Activated naive CD4-positive, alpha-beta T cell treated with anti-CD3 and anti-CD28 coated beads, Interleukin-2, amount 50 U/mL, for 24 hours (primary cell): ENCODE measurements around the gene SMG9.

Experiments
- H3K27ac Mint-ChIP-seq: one replicate; pipeline ENCODE4 v1.8.0; 2021; ENCODE audit warnings: mild to moderate bottlenecking, mixed read lengths
- H3K27me3 Mint-ChIP-seq: one replicate; pipeline ENCODE4 v1.8.0; 2021; ENCODE audit warnings: mixed read lengths
- H3K36me3 Mint-ChIP-seq: one replicate; pipeline ENCODE4 v1.8.0; 2021; ENCODE audit warnings: mixed read lengths
- H3K4me1 Mint-ChIP-seq: one replicate; pipeline ENCODE4 v1.8.0; 2021; ENCODE audit warnings: mixed read lengths
- H3K4me3 Mint-ChIP-seq: one replicate; pipeline ENCODE4 v1.8.0; 2021; ENCODE audit warnings: mild to moderate bottlenecking, mixed read lengths
- H3K9me3 Mint-ChIP-seq: one replicate; pipeline ENCODE4 v1.8.0; 2021; ENCODE audit warnings: mixed read lengths

Gene SMG9

GRCh38 chr19:43704002-43704705 is 50.6 kb downstream of the SMG9 start:
- Mint-ChIP-seq H3K27ac (no peak overlapping the region), H3K36me3 (no peaks in the 10 kb centered on the region), H3K4me3 (no peak overlapping the region), H3K27me3 (peaks cover 3% of the 10 kb centered on the region), H3K9me3 (no peaks in the 10 kb centered on the region), H3K4me1 (peaks cover 26% of the 10 kb centered on the region)

- Mint-ChIP-seq H3K36me3 (no peaks in the 10 kb centered on the region), H3K4me3 (peak overlapping the region; percentile 84), H3K4me1 (peaks cover 26% of the 10 kb centered on the region), H3K27ac (peak overlapping the region; percentile 87), H3K27me3 (peaks cover 2% of the 10 kb centered on the region), H3K9me3 (no peaks in the 10 kb centered on the region)
Observed at GRCh38 chr19:43700395-43701000, 54.3 kb downstream of the SMG9 start.

GRCh38 chr19:43699506-43700394 is 55.0 kb downstream of the SMG9 start:
- Mint-ChIP-seq H3K4me1 (peaks cover 26% of the 10 kb centered on the region), H3K4me3 (peak overlapping the region; percentile 84)

GRCh38 chr19:43697295-43697694 is 57.5 kb downstream of the SMG9 start:
- Mint-ChIP-seq H3K4me3 (no peak overlapping the region), H3K36me3 (no peaks in the 10 kb centered on the region), H3K27me3 (peaks cover 1% of the 10 kb centered on the region), H3K9me3 (no peaks in the 10 kb centered on the region), H3K4me1 (peaks cover 23% of the 10 kb centered on the region), H3K27ac (no peak overlapping the region)

More at GRCh38 chr19:43699506-43700394, 55.0 kb downstream of the SMG9 start:
- H3K9me3 Mint-ChIP-seq = no peaks in the 10 kb centered on the region
- H3K36me3 Mint-ChIP-seq = no peaks in the 10 kb centered on the region
- H3K27ac Mint-ChIP-seq = peak overlapping the region; percentile 87
- peaks cover 1% of the 10 kb centered on the region for H3K27me3 Mint-ChIP-seq

- Mint-ChIP-seq H3K27me3 (peaks cover 1% of the 10 kb centered on the region), H3K36me3 (no peaks in the 10 kb centered on the region), H3K9me3 (no peaks in the 10 kb centered on the region), H3K4me1 (peaks cover 15% of the 10 kb centered on the region), H3K4me3 (no peak overlapping the region), H3K27ac (no peak overlapping the region)
Observed at GRCh38 chr19:43695985-43696704, 58.6 kb downstream of the SMG9 start.

GRCh38 chr19:43694553-43694952 is 60.2 kb downstream of the SMG9 start:
- no peaks in the 10 kb centered on the region for H3K9me3 Mint-ChIP-seq
- H3K27me3 Mint-ChIP-seq = peaks cover 1% of the 10 kb centered on the region
- H3K4me3 Mint-ChIP-seq = no peak overlapping the region
- H3K4me1 Mint-ChIP-seq = no peaks in the 10 kb centered on the region
- no peak overlapping the region for H3K27ac Mint-ChIP-seq
- no peaks in the 10 kb centered on the region for H3K36me3 Mint-ChIP-seq

- Mint-ChIP-seq H3K4me1 (no peaks in the 10 kb centered on the region), H3K4me3 (no peak overlapping the region), H3K27ac (no peak overlapping the region), H3K36me3 (no peaks in the 10 kb centered on the region), H3K27me3 (peaks cover 1% of the 10 kb centered on the region), H3K9me3 (no peaks in the 10 kb centered on the region)
Observed at GRCh38 chr19:43692877-43693276, 61.9 kb downstream of the SMG9 start.

GRCh38 chr19:43692385-43692784 is 62.4 kb downstream of the SMG9 start:
- Mint-ChIP-seq H3K36me3 (no peaks in the 10 kb centered on the region), H3K27me3 (no peaks in the 10 kb centered on the region), H3K4me1 (no peaks in the 10 kb centered on the region), H3K9me3 (no peaks in the 10 kb centered on the region), H3K27ac (no peak overlapping the region), H3K4me3 (no peak overlapping the region)

GRCh38 chr19:43691755-43692154 is 63.0 kb downstream of the SMG9 start:
- H3K9me3 Mint-ChIP-seq = no peaks in the 10 kb centered on the region
- H3K36me3 Mint-ChIP-seq = no peaks in the 10 kb centered on the region
- H3K4me3 Mint-ChIP-seq = no peak overlapping the region
- H3K27me3 Mint-ChIP-seq = no peaks in the 10 kb centered on the region
- no peak overlapping the region for H3K27ac Mint-ChIP-seq
- H3K4me1 Mint-ChIP-seq = no peaks in the 10 kb centered on the region

- Mint-ChIP-seq H3K36me3 (no peaks in the 10 kb centered on the region), H3K4me1 (no peaks in the 10 kb centered on the region)
Observed at GRCh38 chr19:43690890-43691289, 63.9 kb downstream of the SMG9 start.

GRCh38 chr19:43690444-43690843 is 64.3 kb downstream of the SMG9 start:
- H3K27me3 Mint-ChIP-seq = no peaks in the 10 kb centered on the region
- no peaks in the 10 kb centered on the region for H3K4me1 Mint-ChIP-seq
- no peaks in the 10 kb centered on the region for H3K9me3 Mint-ChIP-seq
- no peak overlapping the region for H3K27ac Mint-ChIP-seq
- no peaks in the 10 kb centered on the region for H3K36me3 Mint-ChIP-seq
- no peak overlapping the region for H3K4me3 Mint-ChIP-seq

More at GRCh38 chr19:43690890-43691289, 63.9 kb downstream of the SMG9 start:
- H3K27me3 Mint-ChIP-seq = no peaks in the 10 kb centered on the region
- H3K27ac Mint-ChIP-seq = no peak overlapping the region
- H3K9me3 Mint-ChIP-seq = no peaks in the 10 kb centered on the region
- no peak overlapping the region for H3K4me3 Mint-ChIP-seq

GRCh38 chr19:43688059-43688701 is 66.6 kb downstream of the SMG9 start:
- no peak overlapping the region for H3K27ac Mint-ChIP-seq
- H3K4me3 Mint-ChIP-seq = no peak overlapping the region
- no peaks in the 10 kb centered on the region for H3K36me3 Mint-ChIP-seq
- H3K4me1 Mint-ChIP-seq = no peaks in the 10 kb centered on the region
- no peaks in the 10 kb centered on the region for H3K27me3 Mint-ChIP-seq
- no peaks in the 10 kb centered on the region for H3K9me3 Mint-ChIP-seq

GRCh38 chr19:43687660-43687997 is 67.1 kb downstream of the SMG9 start:
- Mint-ChIP-seq H3K27ac (no peak overlapping the region), H3K4me3 (no peak overlapping the region), H3K36me3 (no peaks in the 10 kb centered on the region), H3K9me3 (no peaks in the 10 kb centered on the region), H3K27me3 (no peaks in the 10 kb centered on the region), H3K4me1 (no peaks in the 10 kb centered on the region)

- Mint-ChIP-seq H3K27ac (no peak overlapping the region), H3K9me3 (no peaks in the 10 kb centered on the region), H3K4me3 (no peak overlapping the region), H3K36me3 (no peaks in the 10 kb centered on the region), H3K27me3 (no peaks in the 10 kb centered on the region), H3K4me1 (no peaks in the 10 kb centered on the region)
Observed at GRCh38 chr19:43684326-43684725, 70.4 kb downstream of the SMG9 start.

- Mint-ChIP-seq H3K27me3 (no peaks in the 10 kb centered on the region), H3K4me1 (no peaks in the 10 kb centered on the region), H3K4me3 (no peak overlapping the region), H3K27ac (no peak overlapping the region), H3K9me3 (no peaks in the 10 kb centered on the region), H3K36me3 (no peaks in the 10 kb centered on the region)
Observed at GRCh38 chr19:43683905-43684304, 70.9 kb downstream of the SMG9 start.
